Measurements from ENCODE around the gene CRYBB1.

- TF ChIP-seq CTCF (IDR thresholded peaks at IDR 0.05) (no peak), EZH2 (IDR thresholded peaks at IDR 0.05; ENCODE audit: borderline replicate concordance, insufficient read depth, low read depth, low read length, poor library complexity, severe bottlenecking) (no peak)
Measured at GRCh38 chr22:26620197-26620596, 2.4 kb upstream of the CRYBB1 start.
